Measurements from ENCODE around the gene BIN2. TPM values are rescaled to one million over a fixed set of nuclear protein-coding genes. Genes with fewer than 3 reads are reported as not detected.

The BIN2 gene
- total RNA-seq, 1 experiment from 2014 or later = not detected

GRCh38 chr12:51238037-51238509 is 85.9 kb downstream of the BIN2 start:
- H3K4me3 Mint-ChIP-seq (ENCODE audit: unreplicated experiment) = peak overlapping the region; percentile 96
- no peak for DNase-seq (ENCODE audit: unreplicated experiment)

GRCh38 chr12:51234530-51234929 is 89.4 kb downstream of the BIN2 start:
- peaks cover 21% of the 10 kb centered on the region for H3K36me3 Mint-ChIP-seq (ENCODE audit: insufficient read depth, unreplicated experiment)
- BruUV-seq (replicated peaks) = no TSS peak
- H3K4me3 Mint-ChIP-seq (ENCODE audit: unreplicated experiment) = no peak overlapping the region
- H3K4me1 Mint-ChIP-seq (ENCODE audit: insufficient read depth, unreplicated experiment) = peaks cover 7% of the 10 kb centered on the region
- no peak overlapping the region for H3K27ac Mint-ChIP-seq (ENCODE audit: low read depth, unreplicated experiment)
- intact Hi-C loops (cut with micrococcal nuclease) = no loop called here
- no peaks in the 10 kb centered on the region for H3K9me3 Mint-ChIP-seq (ENCODE audit: unreplicated experiment)
- ChIA-PET POLR2A (no interaction called here), CTCF (no interaction called here)
- TF ChIP-seq, protein P1, sequence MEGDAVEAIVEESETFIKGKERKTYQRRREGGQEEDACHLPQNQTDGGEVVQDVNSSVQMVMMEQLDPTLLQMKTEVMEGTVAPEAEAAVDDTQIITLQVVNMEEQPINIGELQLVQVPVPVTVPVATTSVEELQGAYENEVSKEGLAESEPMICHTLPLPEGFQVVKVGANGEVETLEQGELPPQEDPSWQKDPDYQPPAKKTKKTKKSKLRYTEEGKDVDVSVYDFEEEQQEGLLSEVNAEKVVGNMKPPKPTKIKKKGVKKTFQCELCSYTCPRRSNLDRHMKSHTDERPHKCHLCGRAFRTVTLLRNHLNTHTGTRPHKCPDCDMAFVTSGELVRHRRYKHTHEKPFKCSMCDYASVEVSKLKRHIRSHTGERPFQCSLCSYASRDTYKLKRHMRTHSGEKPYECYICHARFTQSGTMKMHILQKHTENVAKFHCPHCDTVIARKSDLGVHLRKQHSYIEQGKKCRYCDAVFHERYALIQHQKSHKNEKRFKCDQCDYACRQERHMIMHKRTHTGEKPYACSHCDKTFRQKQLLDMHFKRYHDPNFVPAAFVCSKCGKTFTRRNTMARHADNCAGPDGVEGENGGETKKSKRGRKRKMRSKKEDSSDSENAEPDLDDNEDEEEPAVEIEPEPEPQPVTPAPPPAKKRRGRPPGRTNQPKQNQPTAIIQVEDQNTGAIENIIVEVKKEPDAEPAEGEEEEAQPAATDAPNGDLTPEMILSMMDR (IDR thresholded peaks at IDR 0.05; ENCODE audit: unreplicated experiment) = no peak
- no peaks in the 10 kb centered on the region for H3K27me3 Mint-ChIP-seq (ENCODE audit: insufficient read depth, unreplicated experiment)
- no peak for DNase-seq (ENCODE audit: unreplicated experiment)

More at GRCh38 chr12:51238037-51238509, 85.9 kb downstream of the BIN2 start:
- peak overlapping the region; percentile 100 for H3K27ac Mint-ChIP-seq (ENCODE audit: low read depth, unreplicated experiment)
- H3K36me3 Mint-ChIP-seq (ENCODE audit: insufficient read depth, unreplicated experiment) = peaks cover 50% of the 10 kb centered on the region
- H3K27me3 Mint-ChIP-seq (ENCODE audit: insufficient read depth, unreplicated experiment) = no peaks in the 10 kb centered on the region
- BruUV-seq (replicated peaks) = no TSS peak
- TF ChIP-seq, protein P1 (IDR thresholded peaks at IDR 0.05; ENCODE audit: unreplicated experiment) = no peak
- intact Hi-C loops (cut with micrococcal nuclease) = loop anchor here (5.0 kb wide), 1 partner anchor 191 kb away; the partner anchor contains the start of gene LETMD1
- ChIA-PET CTCF (interaction anchor here (1.7 kb wide), 1 partner anchor 9 kb away, joined by 8 read pairs; no protein-coding TSS in a partner anchor), POLR2A (interaction anchor here (0.7 to 2.7 kb wide), 26 partner anchors 9 to 533 kb away, joined by 3 to 38 read pairs (median 7); partner anchors contain the start of genes ATF1, CSRNP2, LETMD1 and POU6F1)
- H3K9me3 Mint-ChIP-seq (ENCODE audit: unreplicated experiment) = no peaks in the 10 kb centered on the region
- peaks cover 21% of the 10 kb centered on the region for H3K4me1 Mint-ChIP-seq (ENCODE audit: insufficient read depth, unreplicated experiment)

- intact Hi-C loops (cut with micrococcal nuclease) = no loop called here
- POLR2A ChIA-PET = interaction anchor here (1.4 kb wide), 1 partner anchor 15 kb away, joined by 3 read pairs; the partner anchor contains the start of gene POU6F1
- BruUV-seq (replicated peaks) = no TSS peak
- TF ChIP-seq, protein P1 (IDR thresholded peaks at IDR 0.05; ENCODE audit: unreplicated experiment) = no peak
- Mint-ChIP-seq H3K27ac (ENCODE audit: low read depth, unreplicated experiment) (no peak overlapping the region), H3K9me3 (ENCODE audit: unreplicated experiment) (no peaks in the 10 kb centered on the region), H3K27me3 (ENCODE audit: insufficient read depth, unreplicated experiment) (no peaks in the 10 kb centered on the region), H3K4me3 (ENCODE audit: unreplicated experiment) (no peak overlapping the region), H3K4me1 (ENCODE audit: insufficient read depth, unreplicated experiment) (no peaks in the 10 kb centered on the region), H3K36me3 (ENCODE audit: insufficient read depth, unreplicated experiment) (peaks cover 7% of the 10 kb centered on the region)
- CTCF ChIA-PET = interaction anchor here (0.7 kb wide), 1 partner anchor 1524 kb away, joined by 5 read pairs; no protein-coding TSS in a partner anchor
- DNase-seq (ENCODE audit: unreplicated experiment) = no peak
Observed at GRCh38 chr12:51232642-51233041, 91.3 kb downstream of the BIN2 start.

Other genes starting within 250 kb of the BIN2 start
- 41.4 and 46.3 TPM in 2 replicates for gene CSRNP2, start 240.6 kb downstream of the BIN2 start, total RNA-seq (2022)
- gene TFCP2, start 151.0 kb downstream of the BIN2 start, total RNA-seq (2022) = 31.5 and 34.9 TPM in 2 replicates
- gene POU6F1, start 106.1 kb downstream of the BIN2 start, total RNA-seq (2022) = 3.0 and 3.8 TPM in 2 replicates
- 74.2 and 93.2 TPM in 2 replicates for gene DAZAP2, start 85.3 kb downstream of the BIN2 start, total RNA-seq (2022)
- gene SMAGP, start 53.8 kb downstream of the BIN2 start, total RNA-seq (2022) = 17.4 and 19.0 TPM in 2 replicates
- gene CELA1, start 22.5 kb upstream of the BIN2 start, total RNA-seq (2022) = not detected in 2 replicates
- 24.8 and 27.6 TPM in 2 replicates for gene GALNT6, start 67.2 kb upstream of the BIN2 start, total RNA-seq (2022)
- gene SLC4A8, start 100.7 kb upstream of the BIN2 start, total RNA-seq (2022) = 0.56 and 1.1 TPM in 2 replicates